Measurements from ENCODE around the gene HK2.
"Not testable (repeated sequence)": the region's sequence is repeated elsewhere in the genome, so short reads cannot be mapped to it uniquely, and the experiment has no call there.

The HK2 gene

DNA sequence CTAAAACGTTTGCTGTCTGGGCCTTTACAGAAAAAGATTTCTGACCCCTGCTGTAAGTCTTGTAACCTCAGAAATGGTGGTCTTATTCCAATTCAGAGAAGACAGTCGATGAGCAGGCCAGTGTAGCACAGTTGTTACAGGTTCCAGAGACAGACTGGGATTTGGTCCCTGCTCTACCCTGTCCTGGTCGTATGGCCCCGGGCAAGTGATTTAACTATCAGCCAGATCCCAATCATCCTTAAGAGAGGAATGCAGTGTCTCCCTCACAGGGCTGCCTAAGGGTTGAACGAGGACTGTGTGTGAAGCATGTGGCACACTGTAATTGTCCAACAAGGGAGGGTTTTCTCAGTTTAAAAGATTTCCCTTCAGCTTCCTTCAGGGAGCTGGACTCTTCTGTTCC lies 47.2 kb downstream of the HK2 start:
- no peak for DNase-seq

DNA sequence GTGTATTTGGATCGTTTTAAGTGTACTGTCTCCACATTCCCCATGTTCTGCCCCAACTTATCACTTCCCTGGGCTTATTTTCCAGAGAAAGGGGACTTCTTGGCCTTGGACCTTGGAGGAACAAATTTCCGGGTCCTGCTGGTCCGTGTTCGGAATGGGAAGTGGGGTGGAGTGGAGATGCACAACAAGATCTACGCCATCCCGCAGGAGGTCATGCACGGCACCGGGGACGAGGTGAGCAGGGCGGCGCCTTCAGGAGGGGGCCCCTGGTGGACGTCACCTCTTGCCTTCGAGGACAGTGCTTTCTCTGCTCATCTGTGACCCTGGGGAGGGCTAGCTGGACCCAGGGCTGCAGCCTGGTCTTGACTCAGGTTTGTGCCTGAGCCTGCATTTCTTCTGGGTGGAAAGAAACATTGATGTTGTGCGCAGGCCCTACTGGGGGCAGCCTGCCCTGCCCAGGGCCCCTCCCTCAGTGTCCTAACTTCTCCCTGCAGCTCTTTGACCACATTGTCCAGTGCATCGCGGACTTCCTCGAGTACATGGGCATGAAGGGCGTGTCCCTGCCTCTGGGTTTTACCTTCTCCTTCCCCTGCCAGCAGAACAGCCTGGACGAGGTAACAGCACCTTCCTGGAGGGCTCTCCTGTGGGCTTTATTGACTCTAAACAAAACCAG lies 47.8 kb downstream of the HK2 start:
- DNase-seq: no peak

DNA sequence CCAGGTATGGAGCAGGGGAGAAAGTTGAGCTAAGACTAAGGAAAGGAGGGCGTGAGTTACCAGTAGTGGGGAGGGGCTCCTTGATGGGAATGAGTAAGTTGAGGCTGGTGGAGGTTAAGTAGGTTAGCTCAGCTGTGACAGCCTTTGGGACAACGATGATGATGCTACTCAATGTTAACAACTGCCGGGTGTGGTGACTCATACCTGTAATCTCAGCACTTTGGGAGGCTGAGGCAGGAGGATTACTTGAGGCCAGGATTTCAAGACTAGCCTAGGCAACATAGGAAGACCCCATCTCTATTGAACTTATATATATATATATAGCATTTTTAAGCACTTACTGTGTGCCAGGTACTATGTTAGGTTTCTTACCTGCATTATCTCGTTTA lies 48.4 kb downstream of the HK2 start:
- DNase-seq: no peak

DNA sequence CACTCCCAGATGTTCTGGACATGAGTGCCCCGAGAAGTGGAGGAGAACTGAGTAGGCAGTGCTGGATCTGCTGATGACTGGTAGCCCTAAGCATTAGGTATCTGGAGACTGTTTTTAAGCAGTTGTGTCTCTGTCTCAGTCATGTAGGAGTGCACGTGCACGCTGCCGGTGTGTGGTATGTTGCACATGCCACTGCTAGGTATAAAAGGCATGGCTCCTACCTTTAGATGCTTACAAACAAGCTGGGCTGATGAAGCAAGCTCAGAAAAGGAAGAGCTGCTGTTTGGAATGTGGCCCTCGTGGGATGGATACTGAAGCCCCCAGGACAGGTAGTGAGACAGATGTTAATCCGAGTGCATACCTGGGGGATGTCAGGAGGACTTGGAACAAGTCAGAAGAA lies 49.1 kb downstream of the HK2 start:
- no peak for DNase-seq

DNA sequence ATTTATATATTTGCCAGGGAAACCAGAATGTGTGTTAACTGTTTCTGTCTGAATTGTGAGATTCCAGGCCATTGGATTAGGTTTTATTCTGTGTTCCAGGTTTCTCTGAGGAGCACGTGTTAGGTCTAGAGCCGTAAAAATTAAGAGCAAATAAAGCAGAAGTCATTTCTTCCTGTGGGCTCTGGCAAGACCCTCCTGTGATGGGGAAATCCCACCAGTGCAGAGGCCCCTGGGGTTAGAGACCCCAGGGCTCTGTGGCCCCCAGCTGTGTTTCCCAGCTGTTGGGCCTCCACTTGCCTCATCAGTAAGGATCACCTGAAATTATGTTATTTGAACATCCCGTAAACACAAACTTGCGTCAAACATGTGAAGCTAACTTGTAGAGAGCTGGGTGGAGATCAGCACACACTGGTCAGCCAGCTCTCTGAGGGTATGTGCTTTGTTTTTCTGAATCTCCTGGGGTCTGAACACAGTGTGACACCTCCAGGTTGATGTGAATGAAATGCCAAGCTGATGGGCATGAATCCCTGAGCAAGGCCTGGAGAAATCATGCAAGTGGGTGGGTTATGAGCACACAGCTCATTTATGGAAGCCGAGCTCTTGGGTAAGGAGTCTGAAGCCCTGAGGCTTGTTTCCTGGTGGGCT lies 50.3 kb downstream of the HK2 start:
- no peak for DNase-seq

DNA sequence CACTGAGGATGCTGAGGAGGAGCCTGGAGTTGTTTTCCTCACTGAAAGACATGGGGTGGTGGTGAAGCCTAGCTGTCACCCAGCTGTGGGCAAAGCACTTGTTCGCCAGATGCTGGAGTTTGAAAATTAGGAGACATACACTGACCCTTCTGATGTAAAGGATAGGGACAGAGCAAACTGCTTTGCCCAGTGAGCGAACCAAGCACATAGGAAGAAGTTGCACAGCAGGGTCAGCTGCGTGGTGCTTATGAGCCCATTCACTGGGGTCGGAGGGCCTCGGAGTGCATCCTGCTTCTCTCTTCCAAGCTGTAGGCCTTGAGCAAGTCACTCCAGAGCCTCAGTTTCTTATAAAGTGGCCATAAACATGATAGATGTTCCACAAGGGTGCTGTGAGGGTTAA lies 50.9 kb downstream of the HK2 start:
- no peak for DNase-seq

DNA sequence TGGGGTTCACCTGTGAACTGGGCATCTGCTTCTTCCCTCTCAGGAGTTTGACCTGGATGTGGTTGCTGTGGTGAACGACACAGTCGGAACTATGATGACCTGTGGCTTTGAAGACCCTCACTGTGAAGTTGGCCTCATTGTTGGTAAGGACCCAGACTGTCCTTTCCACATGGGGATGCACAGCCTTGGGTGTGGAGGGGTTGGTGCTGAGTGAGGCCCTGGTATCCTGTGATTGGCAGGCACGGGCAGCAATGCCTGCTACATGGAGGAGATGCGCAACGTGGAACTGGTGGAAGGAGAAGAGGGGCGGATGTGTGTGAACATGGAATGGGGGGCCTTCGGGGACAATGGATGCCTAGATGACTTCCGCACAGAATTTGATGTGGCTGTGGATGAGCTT lies 52.3 kb downstream of the HK2 start:
- DNase-seq: no peak

DNA sequence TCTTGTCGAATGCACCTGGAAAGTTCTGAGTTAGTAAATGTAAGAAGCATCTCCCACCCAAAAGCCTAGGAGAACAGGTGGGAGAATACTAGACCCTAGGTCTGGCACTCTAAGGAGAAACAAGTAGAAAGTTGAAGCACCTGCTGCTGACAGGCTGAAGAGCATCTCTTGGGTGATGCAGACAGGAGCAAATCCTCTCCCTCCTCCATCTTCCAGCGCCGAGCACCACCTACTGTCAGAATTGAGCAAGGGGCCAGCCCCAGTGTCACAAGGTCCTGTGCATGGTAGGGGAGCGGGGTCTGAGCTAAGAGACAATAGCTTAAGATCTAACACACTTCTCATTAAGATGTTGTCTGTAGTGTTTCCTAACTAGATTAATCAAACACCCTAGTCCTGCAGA lies 52.9 kb downstream of the HK2 start:
- DNase-seq: no peak

DNA sequence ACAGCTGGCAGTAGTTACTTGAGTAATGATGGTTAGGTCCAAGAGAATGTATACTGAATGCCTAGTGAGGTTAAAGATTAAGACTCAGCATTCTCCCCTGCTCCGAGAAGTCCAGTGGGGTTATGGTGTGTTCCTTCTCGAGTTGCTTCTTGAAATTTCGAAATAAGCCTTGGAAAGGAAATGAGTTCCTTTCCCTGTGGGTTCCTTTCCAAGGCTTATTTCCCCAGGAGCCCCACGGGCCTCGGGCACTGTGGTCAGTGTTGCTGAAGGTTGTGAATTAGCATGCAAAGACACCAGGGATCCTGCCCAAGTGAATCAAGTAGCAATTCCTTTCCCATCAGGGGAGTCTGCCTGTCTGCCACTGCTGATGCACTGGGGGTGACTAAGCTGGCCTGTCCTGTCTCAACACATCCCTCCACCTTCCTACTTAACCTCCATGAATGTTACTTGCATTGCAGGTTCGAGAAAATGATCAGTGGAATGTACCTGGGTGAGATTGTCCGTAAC lies 53.6 kb downstream of the HK2 start:
- no peak for DNase-seq

DNA sequence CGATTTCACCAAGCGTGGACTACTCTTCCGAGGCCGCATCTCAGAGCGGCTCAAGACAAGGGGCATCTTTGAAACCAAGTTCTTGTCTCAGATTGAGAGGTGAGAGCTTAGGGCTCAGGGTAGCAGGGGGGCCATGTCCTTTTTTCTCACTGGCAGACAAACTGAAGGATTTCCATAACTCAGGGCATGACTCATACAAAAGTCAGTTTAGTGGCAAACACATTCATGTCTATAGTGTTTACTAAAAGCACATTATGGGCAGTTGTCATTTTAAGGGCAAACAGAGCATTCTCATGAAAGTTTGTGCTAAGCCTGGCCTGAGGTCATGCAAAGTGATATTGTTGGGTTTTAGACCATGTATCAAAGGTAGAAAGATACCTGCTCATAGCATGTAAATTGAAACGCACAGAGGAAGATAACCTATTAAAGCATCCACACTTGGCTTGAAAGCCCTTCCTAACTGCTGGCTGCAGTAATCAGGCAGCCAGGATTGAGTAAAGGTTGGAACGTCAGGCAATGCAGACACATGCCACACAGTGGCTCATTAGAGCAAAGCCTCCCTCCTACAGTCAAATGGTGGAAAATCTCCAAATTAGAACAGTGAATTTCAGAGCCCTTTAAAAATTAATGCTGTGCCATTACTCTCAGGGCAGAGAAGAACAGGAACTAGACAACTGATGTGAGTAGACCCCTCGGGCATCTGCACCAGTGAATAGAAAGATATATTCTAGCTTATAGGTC lies 54.2 kb downstream of the HK2 start:
- DNase-seq: no peak

DNA sequence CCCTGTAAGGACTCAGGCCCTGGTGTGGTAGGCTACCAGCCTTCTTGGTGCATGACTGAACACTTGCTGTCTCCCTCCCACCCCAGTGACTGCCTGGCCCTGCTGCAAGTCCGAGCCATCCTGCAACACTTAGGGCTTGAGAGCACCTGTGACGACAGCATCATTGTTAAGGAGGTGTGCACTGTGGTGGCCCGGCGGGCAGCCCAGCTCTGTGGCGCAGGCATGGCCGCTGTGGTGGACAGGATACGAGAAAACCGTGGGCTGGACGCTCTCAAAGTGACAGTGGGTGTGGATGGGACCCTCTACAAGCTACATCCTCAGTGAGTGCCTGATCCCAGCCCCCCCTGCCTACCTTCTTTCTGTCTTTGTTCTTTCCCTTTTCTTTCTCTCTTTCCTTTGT lies 55.2 kb downstream of the HK2 start:
- DNase-seq: no peak

DNA sequence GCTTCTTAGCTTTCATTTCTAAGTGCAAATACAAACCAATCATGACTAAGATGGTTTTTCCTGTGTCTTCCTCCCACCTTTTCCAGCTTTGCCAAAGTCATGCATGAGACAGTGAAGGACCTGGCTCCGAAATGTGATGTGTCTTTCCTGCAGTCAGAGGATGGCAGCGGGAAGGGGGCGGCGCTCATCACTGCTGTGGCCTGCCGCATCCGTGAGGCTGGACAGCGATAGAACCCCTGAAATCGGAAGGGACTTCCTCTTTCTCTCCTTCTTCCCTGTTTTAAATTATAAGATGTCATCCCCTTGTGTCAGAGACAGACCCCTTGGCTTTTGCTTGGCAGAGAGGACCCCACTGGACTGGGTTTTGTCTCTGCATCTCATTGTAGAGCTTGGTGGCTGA lies 56.8 kb downstream of the HK2 start:
- DNase-seq: no peak

DNA sequence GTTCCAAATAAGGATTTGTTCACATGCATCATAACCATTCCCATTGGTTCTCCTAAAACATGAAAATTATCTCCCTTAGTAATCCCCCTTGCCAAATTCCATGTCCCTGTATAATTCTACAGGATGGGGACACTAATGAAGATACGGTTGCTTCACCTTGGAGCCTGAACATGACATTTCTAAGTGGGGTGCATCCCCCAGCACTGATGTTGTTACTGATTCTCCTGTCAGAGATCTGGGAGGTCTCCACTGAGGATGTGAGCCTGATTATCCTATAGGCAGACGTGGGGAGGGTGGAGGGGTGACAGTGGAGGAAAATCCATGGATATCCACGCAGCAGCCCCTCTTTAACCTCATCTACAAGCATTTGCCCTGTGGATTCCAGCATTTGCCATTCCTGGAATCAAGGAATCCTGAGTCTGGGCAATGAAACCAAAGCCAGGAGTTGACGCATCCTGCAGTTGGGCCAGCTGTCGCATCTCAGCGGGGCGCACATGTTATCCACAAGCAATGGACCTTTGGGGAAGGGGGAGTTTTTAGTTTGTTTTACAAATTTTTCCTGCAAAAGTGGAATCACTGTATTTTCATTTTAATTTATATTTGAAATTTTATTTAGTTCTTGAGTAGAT lies 57.3 kb downstream of the HK2 start:
- no peak for DNase-seq

DNA sequence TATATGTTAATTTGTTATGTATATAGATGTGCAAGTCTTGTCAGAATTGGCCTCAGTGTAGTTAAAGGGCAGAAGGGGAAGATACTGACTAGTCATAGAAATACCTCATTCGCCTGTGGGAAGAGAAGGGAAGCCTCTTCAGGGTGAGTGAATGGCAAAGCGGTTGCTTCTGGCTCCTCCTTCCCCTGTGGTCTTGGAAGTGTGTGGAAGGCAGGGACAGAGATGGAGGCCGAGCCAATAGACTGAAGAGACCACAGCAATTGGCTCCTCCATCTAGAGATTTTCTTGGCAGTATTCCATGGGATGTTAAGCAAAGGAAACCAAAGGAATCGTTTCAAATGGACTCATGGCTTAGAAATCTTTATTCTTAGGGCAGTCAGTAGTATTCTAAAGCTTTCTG lies 57.9 kb downstream of the HK2 start:
- not testable (repeated sequence) for DNase-seq

DNA sequence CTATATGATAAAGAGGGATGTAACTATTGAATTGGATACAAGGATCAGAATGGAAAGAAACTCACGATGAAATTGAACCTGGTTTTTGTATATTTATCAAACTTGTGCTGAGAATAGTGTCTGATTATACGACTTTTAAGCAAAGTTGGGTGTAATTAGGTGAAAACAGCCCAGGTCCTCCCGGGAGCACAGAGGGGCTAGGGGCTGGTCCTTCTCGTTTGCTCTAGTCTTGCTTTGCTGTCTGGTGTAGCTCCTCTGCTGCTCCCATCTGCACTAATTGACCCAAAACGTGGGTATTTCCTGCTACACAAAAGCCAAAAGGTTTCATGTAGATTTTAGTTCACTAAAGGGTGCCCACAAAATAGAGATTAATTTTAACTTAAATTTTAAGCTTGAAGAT lies 58.7 kb downstream of the HK2 start:
- no peak for DNase-seq

DNA sequence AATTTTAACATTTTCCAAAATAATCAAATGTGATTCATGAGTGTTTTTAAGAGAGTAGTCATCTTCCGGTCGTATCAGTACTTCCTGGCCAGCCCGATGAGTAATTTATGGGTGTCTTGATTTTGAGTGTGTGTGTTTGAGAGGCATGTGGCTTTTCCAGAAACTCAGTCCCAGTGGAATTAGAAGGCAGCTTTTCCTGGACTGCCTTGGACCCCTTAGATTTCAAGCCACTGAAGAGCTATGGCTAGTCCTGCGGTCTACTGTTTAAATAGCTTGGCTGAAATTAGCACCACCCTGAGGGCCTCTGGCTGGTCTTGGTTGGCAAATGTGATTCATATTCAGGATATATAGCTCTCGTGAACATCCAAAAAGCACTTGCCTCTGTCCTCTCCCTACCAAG lies 59.4 kb downstream of the HK2 start:
- no peak for DNase-seq

DNA sequence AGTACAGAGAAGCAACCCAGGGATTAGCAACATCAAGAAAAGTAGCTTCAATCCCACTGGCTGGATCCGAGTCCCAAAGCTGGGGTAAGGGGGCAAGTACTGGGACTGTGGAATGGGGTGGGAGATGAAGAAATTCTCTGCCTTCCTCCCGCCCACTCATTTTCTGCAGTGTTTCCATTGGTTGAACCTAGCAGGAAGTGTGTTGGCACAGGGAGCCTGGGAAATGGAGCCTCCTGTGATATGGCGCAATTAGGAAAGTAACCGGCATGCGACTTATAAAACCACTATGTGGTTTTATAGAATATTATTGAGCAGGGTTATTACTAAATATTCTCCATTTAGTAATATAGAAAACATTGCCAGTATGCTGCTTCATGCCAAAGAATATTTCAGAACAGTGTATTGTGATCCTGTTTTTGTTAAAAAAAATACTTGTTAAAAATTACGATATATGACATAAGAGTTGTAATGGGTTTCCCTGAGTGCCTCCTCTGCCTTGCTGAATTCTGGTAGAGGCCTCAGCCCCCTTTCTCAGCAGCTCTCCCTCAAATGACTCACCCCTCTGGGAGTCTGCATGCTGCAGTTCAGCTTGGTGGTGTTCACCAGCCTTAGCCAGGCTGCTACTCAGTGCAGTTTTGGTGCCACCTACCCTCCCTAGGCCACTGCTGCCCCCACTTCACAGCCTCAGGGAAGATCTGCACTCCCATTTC lies 60.5 kb downstream of the HK2 start:
- no peak for DNase-seq

DNA sequence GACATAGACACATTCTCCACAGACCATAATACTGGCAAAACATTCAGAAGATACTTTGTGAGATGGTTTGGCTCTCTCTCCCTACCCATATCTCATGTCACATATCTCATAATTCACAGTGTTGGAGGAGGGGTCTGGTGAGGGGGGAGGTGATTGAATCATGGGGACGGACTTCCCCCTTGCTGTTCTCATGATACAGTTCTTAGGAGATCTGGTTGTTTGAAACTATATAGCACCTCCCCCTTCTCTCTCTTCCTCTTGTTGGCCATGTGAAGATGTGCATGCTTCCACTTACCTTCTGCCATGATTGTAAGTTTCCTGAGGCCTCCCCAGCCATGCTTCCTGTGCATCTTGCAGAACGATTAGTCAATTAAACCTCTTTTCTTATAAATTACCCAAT lies 61.1 kb downstream of the HK2 start:
- no peak for DNase-seq

DNA sequence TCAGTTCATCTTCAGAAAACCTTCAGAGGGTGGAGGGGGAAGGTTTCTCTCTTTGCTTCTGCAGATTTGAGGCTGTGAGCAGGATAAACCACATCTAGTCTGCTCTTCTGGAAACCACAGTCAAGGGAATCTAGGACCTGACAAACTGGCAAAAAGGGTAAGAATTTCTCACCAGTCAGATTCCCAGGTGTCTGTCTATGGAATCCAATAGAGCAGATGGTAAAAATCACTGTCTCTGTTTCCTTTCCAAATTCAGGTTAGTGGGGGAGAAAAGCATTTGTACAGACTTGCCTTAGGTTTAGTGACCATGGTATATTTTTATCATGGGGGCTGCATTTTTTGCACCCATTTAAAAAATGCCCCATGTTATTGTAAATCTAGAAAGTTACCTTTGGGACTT lies 62.3 kb downstream of the HK2 start:
- no peak for DNase-seq

DNA sequence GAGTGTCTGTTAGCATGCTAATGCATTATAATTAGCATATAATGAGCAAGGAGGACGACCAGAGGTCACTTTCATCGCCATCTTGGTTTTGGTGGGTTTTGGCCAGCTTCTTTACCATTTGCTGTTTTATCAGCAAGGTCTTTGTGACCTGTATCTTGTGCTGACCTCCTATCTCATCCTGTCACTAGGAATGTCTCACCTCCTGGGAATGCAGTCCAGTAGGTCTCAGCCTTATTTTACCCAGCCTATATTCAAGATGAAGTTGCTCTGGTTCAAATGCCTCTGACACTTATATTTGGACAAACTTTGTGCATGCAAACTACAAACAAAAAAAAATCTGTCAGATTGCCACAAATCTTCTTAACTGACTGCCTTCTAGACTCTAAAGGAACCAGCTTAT lies 66.3 kb downstream of the HK2 start:
- DNase-seq: not testable (repeated sequence)

DNA sequence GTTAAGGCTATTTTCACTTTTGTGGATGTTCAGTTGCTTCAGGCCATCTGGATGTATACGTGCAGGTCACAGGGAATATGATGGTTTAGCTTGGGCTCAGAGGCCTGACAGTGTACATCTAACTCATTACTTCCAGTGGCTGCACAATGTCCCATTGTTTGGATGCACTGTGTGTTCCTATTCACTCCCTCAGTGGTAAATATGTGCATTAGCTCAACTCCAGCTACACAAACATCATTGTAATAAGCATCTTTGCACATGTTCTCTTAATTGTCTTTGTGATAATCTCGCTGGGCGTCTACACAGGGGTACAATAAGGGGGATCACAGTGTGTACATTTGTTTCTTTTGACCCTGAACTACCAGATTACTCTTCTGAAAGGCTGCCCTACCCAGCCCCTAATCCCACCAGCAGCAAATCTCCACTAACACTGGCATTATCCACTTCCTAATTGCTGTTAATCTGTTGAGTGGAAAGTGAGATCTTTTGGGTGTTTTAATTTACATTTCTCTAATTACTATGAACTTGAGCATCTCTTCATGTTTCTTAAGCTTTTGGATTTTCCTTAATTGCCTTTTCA lies 68.4 kb downstream of the HK2 start:
- DNase-seq: no peak

DNA sequence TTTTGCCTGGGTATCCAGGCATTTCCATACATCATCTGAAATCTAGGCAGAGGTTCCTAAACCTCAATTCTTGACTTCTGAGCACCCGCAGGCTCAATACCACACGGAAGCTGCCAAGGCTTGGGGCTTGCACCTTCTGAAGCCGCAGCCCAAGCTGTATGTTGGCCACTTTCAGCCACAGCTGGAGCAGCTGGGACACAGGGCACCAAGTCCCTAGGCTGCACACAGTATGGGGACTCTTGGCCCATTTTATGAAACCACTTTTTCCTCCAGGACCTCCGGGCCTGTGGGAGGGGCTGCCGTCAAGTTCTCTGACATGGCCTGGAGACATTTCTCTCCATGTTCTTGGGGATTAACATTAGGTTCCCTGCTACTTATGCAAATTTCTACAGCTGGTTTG lies 72.5 kb downstream of the HK2 start:
- DNase-seq: no peak

DNA sequence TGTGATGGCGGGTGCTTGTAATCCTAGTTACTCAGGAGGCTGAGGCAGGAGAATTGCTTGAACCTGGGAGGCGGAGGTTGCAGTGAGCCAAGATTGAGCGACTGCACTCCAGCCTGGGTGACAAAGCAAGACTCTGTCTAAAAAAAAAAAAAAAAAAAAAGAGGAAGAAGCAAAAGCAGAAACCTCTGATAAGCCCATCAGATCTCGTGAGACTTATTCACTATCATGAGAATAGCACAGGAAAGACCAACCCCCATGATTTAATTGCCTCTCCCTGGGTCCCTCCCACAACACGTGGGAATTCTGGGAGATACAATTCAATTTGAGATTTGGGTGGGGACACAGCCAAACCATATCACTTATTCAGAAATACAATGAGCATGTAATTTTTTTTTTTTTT lies 73.6 kb downstream of the HK2 start:
- not testable (repeated sequence) for DNase-seq
